ENCODE data around the gene LENG8. TPM values are rescaled to one million over a fixed set of nuclear protein-coding genes. Genes with fewer than 3 reads are reported as not detected.
A peak's percentile ranks its signal among the peaks of the same experiment; 100 is the strongest.

Gene LENG8
- total and polyA plus RNA-seq, 10 of the 15 experiments (the other 5 are each of a cell fraction or from before 2014, with no cell fraction given), result 2.3 to 145 (median 34.4) TPM

DNA sequence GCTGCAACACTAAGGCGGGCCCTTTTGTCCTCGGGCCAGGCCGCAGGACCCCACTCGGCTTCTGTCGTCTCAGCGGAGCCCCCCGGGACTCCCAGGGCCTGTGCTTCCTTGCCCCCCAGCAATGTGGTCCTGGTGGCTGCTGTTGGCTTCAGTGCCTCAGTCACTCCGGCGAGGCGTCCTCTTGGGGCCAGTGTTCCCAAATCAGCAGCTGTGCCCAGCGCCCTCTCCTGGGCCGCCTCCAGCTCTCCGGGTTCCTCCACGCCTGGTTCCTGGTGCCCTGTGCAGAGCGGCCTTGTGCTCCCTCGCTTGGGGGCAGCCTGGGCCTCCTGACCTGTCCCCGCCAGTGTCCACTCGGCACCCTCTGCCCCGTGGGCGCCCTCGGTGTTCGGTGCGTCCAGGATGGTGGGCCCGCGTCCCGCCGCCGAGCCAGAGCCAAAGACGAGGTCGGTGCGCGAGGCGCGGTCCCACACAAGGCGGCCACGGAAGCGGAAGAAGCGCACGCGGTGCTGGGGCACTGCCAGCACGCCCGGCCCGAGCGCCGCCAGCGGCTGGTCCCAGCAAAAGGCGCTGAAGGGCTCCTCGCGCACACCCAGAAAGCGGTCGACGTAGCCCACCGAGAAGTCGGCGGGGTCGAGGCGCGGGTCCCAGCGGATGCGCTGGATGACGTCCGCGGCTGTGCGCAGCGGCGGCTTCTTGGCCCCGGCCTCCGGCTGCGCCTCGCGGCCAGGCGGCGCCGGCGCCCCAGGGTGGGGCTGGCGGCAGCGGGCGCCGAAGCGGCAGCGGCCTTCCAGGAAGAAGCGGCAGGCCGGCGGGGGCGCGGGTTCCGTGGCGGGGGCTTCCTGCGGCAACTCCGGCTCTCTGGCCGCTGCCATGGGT is 13.9 kb downstream of the LENG8 start:
- no peak for DNase-seq (ENCODE audit: low read depth, low spot score)
- WGBS (ENCODE audit: insufficient coverage, insufficient replicate concordance, low lambda C conversion rate, missing lambda C conversion rate), result 3% methylated on average over 48 of the region's 91 CpGs
- peak overlapping the region; percentile 81 for H3K27ac ChIP-seq (ENCODE audit: control insufficient read depth, insufficient read depth)
- H3K9ac ChIP-seq (ENCODE audit: control insufficient read depth, insufficient read depth, low read length), result peak overlapping the region; percentile 80
- H3K79me2 ChIP-seq (ENCODE audit: control insufficient read depth, insufficient read depth, low read length), result peaks cover 14% of the 10 kb centered on the region
- H3K4me2 ChIP-seq (ENCODE audit: control insufficient read depth, insufficient read depth), result peak overlapping the region; percentile 96
- POLR2A ChIA-PET, result interaction anchor here (0.7 to 1.7 kb wide), 6 partner anchors 14 to 326 kb away, joined by 3 to 16 read pairs (median 5); partner anchors contain the start of genes CNOT3, LENG8 and MBOAT7
- BruUV-seq (replicated peaks), result no TSS peak
- peak; percentile 14 for ATAC-seq
- RAD21 ChIA-PET (ENCODE audit: unreplicated experiment), result interaction anchor here (1.0 to 1.2 kb wide), 4 partner anchors 10 to 73 kb away, joined by 3 to 12 read pairs (median 4); partner anchors contain the start of genes CDC42EP5 and LENG8
- FAIRE-seq, result no peak
- SMC1A ChIA-PET (ENCODE audit: uncharacterized antibody, unreplicated experiment), result interaction anchor here (1.0 kb wide), 2 partner anchors 14 to 72 kb away, joined by 4 to 5 read pairs; partner anchors contain the start of gene LENG8
- no peaks in the 10 kb centered on the region for H4K20me1 ChIP-seq (ENCODE audit: control insufficient read depth, insufficient read depth)
- intact Hi-C loops (cut with micrococcal nuclease; ENCODE audit: unreplicated experiment), result loop anchor here (1.0 kb wide), 1 partner anchor 14 kb away; the partner anchor contains the start of gene LENG8
- H3K4me3 ChIP-seq, result peak overlapping the region; percentile 76
- no peaks in the 10 kb centered on the region for H3K27me3 ChIP-seq (replicated peaks in 1 of 2; ENCODE audit: control insufficient read depth in 2 of 2, insufficient read depth in 2 of 2, low read length in 1 of 2)
- H3K9me3 ChIP-seq (replicated peaks; ENCODE audit: control insufficient read depth, insufficient read depth, low read length), result no peaks in the 10 kb centered on the region
- H2AFZ ChIP-seq (ENCODE audit: control insufficient read depth, low read depth, low read length), result peak overlapping the region; percentile 70; the same call in 1 of the 2 replicates
- peaks cover 12% of the 10 kb centered on the region for H3K4me1 ChIP-seq (ENCODE audit: control insufficient read depth, insufficient read depth, low read length)
- CTCF ChIA-PET, result interaction anchor here (0.7 to 1.5 kb wide), 8 partner anchors 11 to 274 kb away, joined by 3 to 6 read pairs (median 4); partner anchors contain the start of genes LENG8 and MBOAT7
- in situ Hi-C loops (cut with MboI), result loop anchor here (10.0 kb wide), 1 partner anchor 1192 kb away; the partner anchor contains the start of gene U2AF2
- peaks cover 11 to 32% of the 10 kb centered on the region in 2 experiments for H3K36me3 ChIP-seq (ENCODE audit: control insufficient read depth in 2 of 2, insufficient read depth in 2 of 2, low read length in 1 of 2)
- TF ChIP-seq RUNX3 (IDR thresholded peaks at IDR 0.05; ENCODE audit: low read length), result no peak
- TF ChIP-seq MYC (IDR thresholded peaks at IDR 0.05; ENCODE audit: insufficient read depth, insufficient read length, insufficient replicate concordance, low read length, severe bottlenecking), result peak; percentile 53
- peak; percentile 73 for TF ChIP-seq NR2F1 (conservative IDR thresholded peaks at IDR 0.05)
- peak; percentile 69; the same call in 1 of the 2 replicates for TF ChIP-seq MTA3 (IDR thresholded peaks at IDR 0.05; ENCODE audit: borderline replicate concordance, low read length)
- TF ChIP-seq CHD4 (IDR thresholded peaks at IDR 0.05), result no peak
- TF ChIP-seq SMARCA5 (IDR thresholded peaks at IDR 0.05), result peak; percentile 84
- no peak for TF ChIP-seq RAD21 (IDR thresholded peaks at IDR 0.05; ENCODE audit: insufficient read depth, low read depth, low read length)
- peak; percentile 80 for TF ChIP-seq HDAC6 (IDR thresholded peaks at IDR 0.05; ENCODE audit: unreplicated experiment)
- no peak for TF ChIP-seq ESRRA (IDR thresholded peaks at IDR 0.05; ENCODE audit: low read length)
- TF ChIP-seq, protein P1, sequence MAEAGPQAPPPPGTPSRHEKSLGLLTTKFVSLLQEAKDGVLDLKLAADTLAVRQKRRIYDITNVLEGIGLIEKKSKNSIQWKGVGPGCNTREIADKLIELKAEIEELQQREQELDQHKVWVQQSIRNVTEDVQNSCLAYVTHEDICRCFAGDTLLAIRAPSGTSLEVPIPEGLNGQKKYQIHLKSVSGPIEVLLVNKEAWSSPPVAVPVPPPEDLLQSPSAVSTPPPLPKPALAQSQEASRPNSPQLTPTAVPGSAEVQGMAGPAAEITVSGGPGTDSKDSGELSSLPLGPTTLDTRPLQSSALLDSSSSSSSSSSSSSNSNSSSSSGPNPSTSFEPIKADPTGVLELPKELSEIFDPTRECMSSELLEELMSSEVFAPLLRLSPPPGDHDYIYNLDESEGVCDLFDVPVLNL (IDR thresholded peaks at IDR 0.05; ENCODE audit: low read depth, low read length), result no peak
- no peak for TF ChIP-seq FOXM1 (IDR thresholded peaks at IDR 0.05; ENCODE audit: low read depth, low read length)
- 0 out of 2 replicates have a peak, but pooled peaks have one; percentile 19 for TF ChIP-seq CREB1 (IDR thresholded peaks at IDR 0.05; ENCODE audit: low read depth)
- TF ChIP-seq CEBPB (IDR thresholded peaks at IDR 0.05; ENCODE audit: borderline replicate concordance in 1 of 2, low read depth in 2 of 2, low read length in 2 of 2), result no peak
- TF ChIP-seq SREBF1 (IDR thresholded peaks at IDR 0.05; ENCODE audit: low read length), result no peak
- TF ChIP-seq SREBF2 (IDR thresholded peaks at IDR 0.05; ENCODE audit: low read length), result no peak
- no peak for TF ChIP-seq ZZZ3 (IDR thresholded peaks at IDR 0.05; ENCODE audit: control insufficient read depth, insufficient read length, low read depth)
- no peak for TF ChIP-seq BHLHE40 (IDR thresholded peaks at IDR 0.05; ENCODE audit: borderline replicate concordance in 1 of 2, low read depth in 2 of 2, low read length in 1 of 2)
- TF ChIP-seq, protein P2, sequence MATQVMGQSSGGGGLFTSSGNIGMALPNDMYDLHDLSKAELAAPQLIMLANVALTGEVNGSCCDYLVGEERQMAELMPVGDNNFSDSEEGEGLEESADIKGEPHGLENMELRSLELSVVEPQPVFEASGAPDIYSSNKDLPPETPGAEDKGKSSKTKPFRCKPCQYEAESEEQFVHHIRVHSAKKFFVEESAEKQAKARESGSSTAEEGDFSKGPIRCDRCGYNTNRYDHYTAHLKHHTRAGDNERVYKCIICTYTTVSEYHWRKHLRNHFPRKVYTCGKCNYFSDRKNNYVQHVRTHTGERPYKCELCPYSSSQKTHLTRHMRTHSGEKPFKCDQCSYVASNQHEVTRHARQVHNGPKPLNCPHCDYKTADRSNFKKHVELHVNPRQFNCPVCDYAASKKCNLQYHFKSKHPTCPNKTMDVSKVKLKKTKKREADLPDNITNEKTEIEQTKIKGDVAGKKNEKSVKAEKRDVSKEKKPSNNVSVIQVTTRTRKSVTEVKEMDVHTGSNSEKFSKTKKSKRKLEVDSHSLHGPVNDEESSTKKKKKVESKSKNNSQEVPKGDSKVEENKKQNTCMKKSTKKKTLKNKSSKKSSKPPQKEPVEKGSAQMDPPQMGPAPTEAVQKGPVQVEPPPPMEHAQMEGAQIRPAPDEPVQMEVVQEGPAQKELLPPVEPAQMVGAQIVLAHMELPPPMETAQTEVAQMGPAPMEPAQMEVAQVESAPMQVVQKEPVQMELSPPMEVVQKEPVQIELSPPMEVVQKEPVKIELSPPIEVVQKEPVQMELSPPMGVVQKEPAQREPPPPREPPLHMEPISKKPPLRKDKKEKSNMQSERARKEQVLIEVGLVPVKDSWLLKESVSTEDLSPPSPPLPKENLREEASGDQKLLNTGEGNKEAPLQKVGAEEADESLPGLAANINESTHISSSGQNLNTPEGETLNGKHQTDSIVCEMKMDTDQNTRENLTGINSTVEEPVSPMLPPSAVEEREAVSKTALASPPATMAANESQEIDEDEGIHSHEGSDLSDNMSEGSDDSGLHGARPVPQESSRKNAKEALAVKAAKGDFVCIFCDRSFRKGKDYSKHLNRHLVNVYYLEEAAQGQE (IDR thresholded peaks at IDR 0.05; ENCODE audit: low read depth, low read length), result no peak
- no peak for TF ChIP-seq KLF5 (IDR thresholded peaks at IDR 0.05; ENCODE audit: partially characterized antibody)
- TF ChIP-seq LARP7 (IDR thresholded peaks at IDR 0.05), result peak; percentile 97

Data from GM12878 (cell line).